Fibroblast of mammary gland (primary cell): ENCODE data around the gene TMEM100.

Experiments used
- DNase-seq: peaks from one replicate; pipeline ENCODE4 v3.0.0-alpha.2; 2010; ENCODE audit warnings: low read depth
- H3K4me3 ChIP-seq: 2 replicates; pipeline ENCODE4 v1.5.1; 2011; ENCODE audit warnings: low read depth, mild to moderate bottlenecking, low read length, moderate library complexity; ENCODE audit not compliant: control insufficient read depth
- TF ChIP-seq, protein P1 (sequence below): conservative IDR thresholded peaks from 2 replicates; pipeline ENCODE4 v1.5.1; 2011; ENCODE audit warnings: low read depth, low read length, inconsistent platforms; ENCODE audit not compliant: control insufficient read depth, insufficient read depth

The TMEM100 gene

DNA sequence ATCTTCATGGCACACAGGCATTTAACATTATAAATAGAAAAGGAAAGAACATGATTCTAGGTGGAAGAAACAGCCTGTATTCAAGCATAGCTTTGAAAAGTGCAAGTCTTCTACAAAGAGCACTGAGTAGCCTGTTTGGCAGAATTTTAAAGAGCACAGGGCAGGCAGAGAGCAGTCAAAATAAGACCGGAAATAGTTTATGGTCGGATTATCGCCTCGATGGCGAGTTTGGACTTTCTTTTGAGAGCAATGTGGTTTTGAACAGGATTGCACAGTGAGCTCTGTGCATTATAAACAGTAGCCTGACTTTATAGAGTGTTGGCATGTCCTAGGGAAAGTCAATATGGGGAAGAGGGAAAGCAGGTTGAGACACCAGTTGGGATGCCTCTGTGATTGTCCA is 6.2 kb upstream of the TMEM100 start:
- TF ChIP-seq, protein P1, sequence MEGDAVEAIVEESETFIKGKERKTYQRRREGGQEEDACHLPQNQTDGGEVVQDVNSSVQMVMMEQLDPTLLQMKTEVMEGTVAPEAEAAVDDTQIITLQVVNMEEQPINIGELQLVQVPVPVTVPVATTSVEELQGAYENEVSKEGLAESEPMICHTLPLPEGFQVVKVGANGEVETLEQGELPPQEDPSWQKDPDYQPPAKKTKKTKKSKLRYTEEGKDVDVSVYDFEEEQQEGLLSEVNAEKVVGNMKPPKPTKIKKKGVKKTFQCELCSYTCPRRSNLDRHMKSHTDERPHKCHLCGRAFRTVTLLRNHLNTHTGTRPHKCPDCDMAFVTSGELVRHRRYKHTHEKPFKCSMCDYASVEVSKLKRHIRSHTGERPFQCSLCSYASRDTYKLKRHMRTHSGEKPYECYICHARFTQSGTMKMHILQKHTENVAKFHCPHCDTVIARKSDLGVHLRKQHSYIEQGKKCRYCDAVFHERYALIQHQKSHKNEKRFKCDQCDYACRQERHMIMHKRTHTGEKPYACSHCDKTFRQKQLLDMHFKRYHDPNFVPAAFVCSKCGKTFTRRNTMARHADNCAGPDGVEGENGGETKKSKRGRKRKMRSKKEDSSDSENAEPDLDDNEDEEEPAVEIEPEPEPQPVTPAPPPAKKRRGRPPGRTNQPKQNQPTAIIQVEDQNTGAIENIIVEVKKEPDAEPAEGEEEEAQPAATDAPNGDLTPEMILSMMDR, result no peak
- no peak overlapping the region for H3K4me3 ChIP-seq

DNA sequence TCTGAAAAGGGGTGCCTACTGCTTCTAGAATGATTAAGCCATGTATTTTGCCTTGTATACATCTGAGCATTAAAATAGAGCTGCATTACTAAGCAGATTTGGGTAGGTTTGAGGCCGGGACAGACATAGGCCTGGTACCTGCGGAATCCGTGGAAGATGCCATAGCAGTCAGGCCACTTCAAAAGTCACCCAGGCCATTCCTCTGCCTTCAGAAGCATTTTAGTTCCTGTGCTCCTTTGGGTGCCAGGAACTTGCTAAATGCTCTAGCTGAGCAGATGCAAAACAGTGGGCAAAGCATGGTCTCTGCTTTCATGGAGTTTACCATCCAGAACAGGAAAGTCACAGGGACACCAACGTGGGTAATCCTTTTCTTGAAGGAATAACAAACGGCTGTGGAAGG is 5.7 kb upstream of the TMEM100 start:
- H3K4me3 ChIP-seq, result no peak overlapping the region
- TF ChIP-seq, protein P1, result no peak
- DNase-seq, result no peak

More for the DNA sequence above, 6.2 kb upstream of the TMEM100 start:
- no peak for DNase-seq

DNA sequence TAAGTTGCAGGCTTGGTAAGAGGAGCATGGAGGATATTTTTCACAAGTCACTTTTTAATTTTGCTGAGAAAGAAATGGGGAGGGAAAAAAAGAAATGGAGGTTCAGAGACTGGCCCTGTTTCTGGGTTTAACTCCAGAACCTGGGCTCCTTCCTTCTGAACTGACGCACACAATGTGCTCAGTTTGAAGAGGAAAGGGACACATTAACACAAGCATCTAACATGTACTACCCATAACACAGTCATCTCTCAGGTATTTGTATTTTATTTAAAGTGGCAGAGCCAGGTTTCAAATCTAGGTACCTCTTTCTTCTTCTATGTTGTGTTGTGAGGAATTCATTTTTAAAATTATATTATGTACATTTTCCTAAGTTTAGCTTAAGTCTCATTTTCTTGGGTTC is 5.3 kb upstream of the TMEM100 start:
- TF ChIP-seq, protein P1, result no peak
- no peak overlapping the region for H3K4me3 ChIP-seq
- peak; percentile 57 for DNase-seq

DNA sequence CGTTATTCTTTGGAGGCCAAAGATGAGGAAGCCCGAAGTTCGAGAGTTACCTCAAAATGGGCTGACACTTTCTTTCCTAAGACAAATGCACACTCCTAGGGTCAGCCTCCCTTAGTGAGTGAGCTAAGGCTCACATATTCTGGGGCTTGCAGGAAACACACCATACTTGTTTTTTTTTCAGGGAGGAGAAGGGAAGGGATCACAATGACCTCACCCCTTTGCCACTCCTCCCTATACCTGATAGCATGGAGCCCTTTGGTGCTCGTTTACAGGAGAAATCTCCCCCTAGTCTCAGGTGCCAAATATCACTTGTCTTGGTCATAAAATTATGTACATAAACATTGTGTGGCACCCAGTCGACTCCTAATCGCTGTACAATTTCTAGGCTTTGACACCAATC is 4.6 kb upstream of the TMEM100 start:
- no peak overlapping the region for H3K4me3 ChIP-seq
- DNase-seq, result no peak
- TF ChIP-seq, protein P1, result no peak

GRCh38 chr17:55726440-55726839 is 3.8 kb upstream of the TMEM100 start:
- TF ChIP-seq, protein P1, result no peak
- no peak overlapping the region for H3K4me3 ChIP-seq
- peak; percentile 100 for DNase-seq

GRCh38 chr17:55723488-55723848 is 804 bp upstream of the TMEM100 start:
- DNase-seq, result no peak
- TF ChIP-seq, protein P1, result no peak
- H3K4me3 ChIP-seq, result no peak overlapping the region
